Transverse colon (tissue), 4 donors: ENCODE measurements around the gene METTL21C.

Experiments used
- EP300 ChIP-seq: sonication (generic); formaldehyde crosslinking; IDR thresholded peaks from one replicate; pipeline ENCODE4 v1.6.1; 2017; ENCODE audit warnings: antibody characterized with exemption, low read depth
- POLR2A ChIP-seq: fragments of 450-650 bp; IDR thresholded peaks from one replicate; pipeline ENCODE4 v1.6.1; 2016; ENCODE audit warnings: antibody characterized with exemption, mild to moderate bottlenecking, moderate library complexity
- POLR2AphosphoS5 ChIP-seq, 3 donors: sonication (generic); formaldehyde crosslinking; IDR thresholded peaks; one replicate each; pipeline ENCODE4 v1.6.1; 2016; ENCODE audit warnings: antibody characterized with exemption in 3 of 3
- TF ChIP-seq, protein P1 (sequence below), 5 experiments: fragments of 200-600 bp in 3 of 5; fragments of 450-650 bp in 2 of 5; sonication (generic) in 3 of 5; IDR thresholded peaks; 1 replicate in 2 of 5; 2 replicates in 3 of 5; pipeline ENCODE4 v1.5.1; 2016 to 2017; ENCODE audit warnings: antibody characterized with exemption in 5 of 5, inconsistent platforms in 3 of 5, mild to moderate bottlenecking in 2 of 5, moderate library complexity in 1 of 5

- TF ChIP-seq, protein P1, sequence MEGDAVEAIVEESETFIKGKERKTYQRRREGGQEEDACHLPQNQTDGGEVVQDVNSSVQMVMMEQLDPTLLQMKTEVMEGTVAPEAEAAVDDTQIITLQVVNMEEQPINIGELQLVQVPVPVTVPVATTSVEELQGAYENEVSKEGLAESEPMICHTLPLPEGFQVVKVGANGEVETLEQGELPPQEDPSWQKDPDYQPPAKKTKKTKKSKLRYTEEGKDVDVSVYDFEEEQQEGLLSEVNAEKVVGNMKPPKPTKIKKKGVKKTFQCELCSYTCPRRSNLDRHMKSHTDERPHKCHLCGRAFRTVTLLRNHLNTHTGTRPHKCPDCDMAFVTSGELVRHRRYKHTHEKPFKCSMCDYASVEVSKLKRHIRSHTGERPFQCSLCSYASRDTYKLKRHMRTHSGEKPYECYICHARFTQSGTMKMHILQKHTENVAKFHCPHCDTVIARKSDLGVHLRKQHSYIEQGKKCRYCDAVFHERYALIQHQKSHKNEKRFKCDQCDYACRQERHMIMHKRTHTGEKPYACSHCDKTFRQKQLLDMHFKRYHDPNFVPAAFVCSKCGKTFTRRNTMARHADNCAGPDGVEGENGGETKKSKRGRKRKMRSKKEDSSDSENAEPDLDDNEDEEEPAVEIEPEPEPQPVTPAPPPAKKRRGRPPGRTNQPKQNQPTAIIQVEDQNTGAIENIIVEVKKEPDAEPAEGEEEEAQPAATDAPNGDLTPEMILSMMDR (IDR thresholded peaks at IDR 0.05), result no peak
- TF ChIP-seq POLR2AphosphoS5 (IDR thresholded peaks at IDR 0.05), result no peak
- no peak for TF ChIP-seq EP300
- TF ChIP-seq POLR2A, result no peak
These were observed at the start of gene METTL21C for GRCh38 chr13:102694937-102695336.
